NCI-H345 (cell line): ENCODE results near the gene TRIM43.
"Not testable (repeated sequence)": the region's sequence is repeated elsewhere in the genome, so short reads cannot be mapped to it uniquely, and the experiment has no call there.

Experiments used
- DNase-seq: peaks from one replicate; lab custom pipeline; 2025; lab: John Stamatoyannopoulos, UW

The TRIM43 gene

DNA sequence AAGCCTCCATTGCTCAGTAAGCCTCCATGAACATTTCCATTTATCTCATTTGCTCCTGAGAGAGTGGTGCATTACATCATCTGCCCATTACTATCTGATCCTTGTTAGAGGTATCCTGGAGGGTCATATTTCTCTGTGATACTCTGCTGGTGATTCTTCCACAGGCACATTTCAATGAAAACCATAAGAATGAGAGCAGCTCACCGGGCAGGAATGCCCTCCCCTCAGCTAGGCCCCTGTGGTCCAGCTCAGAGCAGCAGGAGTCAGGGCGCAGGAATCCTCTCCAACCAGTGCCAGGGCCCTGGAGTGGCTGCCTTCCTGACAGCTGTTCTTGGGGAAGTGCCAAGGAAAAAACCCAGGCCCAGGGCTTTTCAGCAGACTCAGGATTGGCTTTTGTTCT is 50.0 kb downstream of the TRIM43 start:
- not testable (repeated sequence) for DNase-seq

GRCh38 chr2:95642360-95642759 is 50.6 kb downstream of the TRIM43 start:
- DNase-seq: not testable (repeated sequence)

DNA sequence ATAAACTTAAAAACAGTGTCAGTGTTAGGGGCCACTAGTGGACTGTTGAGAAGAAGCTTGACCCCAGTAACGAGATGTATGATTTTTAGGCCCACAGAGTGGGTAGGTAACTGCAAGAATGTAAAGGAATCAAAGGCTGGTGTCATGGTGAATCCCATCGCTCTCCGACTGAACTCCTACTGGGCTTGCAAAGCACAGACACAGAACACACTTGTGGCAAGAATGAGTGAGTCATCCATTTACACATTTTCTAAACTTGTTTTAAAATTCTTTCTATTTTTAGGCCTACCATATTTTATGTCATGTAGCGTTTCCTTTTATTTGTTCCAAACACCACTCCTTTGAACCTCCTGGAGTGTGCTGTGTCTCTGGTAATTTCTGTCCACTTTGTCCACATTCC is 51.1 kb downstream of the TRIM43 start:
- not testable (repeated sequence) for DNase-seq

- not testable (repeated sequence) for DNase-seq
Observed at GRCh38 chr2:95645312-95645711, 53.5 kb downstream of the TRIM43 start.

DNA sequence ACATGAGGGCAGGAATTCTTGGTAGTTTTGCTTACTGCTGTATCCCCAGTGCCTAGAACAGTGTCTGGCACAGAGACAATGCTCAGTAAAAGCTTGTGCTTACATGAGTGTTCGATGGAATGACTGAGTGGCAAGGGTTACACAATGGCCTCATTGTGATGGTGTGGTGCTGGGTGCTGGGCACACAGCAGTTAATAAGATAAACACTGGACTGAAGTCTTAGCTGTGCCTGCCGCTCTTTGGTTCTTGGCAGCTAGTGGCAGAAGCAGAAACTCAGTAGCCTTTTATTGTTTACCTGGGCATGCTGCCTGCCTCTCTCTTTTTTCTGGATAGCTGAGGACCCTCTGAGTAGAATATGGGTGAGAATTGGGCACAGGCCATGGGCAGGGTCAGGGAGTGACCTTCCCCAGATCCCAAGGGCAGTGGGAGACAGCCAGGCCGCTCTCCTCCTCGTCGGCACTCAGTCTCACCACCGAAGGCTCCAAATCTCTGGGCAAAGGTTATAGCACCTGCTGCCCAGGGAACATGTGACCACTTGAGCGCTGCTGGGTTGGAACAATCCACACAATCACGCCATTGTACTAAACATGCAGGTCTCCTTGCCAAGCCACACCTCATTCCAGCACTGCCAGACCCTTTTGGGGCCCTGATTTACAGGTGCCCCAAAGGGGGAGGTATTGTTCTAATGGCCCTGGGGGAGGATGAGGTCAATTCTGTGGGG is 54.6 kb downstream of the TRIM43 start:
- not testable (repeated sequence) for DNase-seq

DNA sequence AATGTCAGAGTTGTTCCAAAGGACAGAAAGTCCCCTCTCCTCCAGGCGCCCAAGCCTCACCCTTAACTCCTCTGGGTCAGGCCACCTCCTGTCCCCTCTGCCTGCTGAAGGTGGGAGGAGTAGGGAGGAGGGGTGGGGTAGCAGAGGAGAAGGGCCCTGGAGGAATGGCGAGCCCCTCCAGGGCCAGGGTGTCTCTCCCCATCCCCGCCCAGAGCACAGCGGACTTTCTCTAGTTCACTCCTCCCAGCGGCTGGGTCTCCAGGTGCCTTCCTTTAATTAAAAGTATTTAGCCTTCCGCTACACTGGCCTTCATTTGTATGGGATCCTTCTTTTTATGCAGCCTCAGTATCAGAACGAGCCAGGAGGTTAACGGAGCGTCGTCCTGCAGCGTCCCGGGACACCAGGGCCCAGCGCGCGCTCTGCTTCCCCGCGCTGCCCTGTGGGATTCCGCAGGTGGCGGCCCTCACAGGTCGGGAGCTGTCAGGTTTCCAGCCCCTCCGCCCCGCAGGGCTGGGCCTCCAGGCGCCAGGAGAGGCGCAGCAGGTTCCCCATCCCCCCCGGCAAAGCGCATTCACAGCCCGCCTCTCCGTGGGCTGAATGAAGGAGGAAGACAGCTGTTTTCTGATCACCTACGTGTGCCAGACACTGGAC is 57.2 kb downstream of the TRIM43 start:
- not testable (repeated sequence) for DNase-seq
